ENCODE data around the gene CCDC70. TPM values are rescaled to one million over a fixed set of nuclear protein-coding genes. Genes with fewer than 3 reads are reported as not detected.
A peak's percentile ranks its signal among the peaks of the same experiment; 100 is the strongest.

CCDC70 gene
- total RNA-seq, 1 experiment from 2014 or later: not detected

- CTCF ChIA-PET: interaction anchor here (0.7 to 7.6 kb wide), 13 partner anchors 7 to 308 kb away, joined by 3 to 126 read pairs (median 13); partner anchors contain the start of gene NEK5
Observed at GRCh38 chr13:51894239-51894638, 32.5 kb downstream of the CCDC70 start.

GRCh38 chr13:51895906-51896888 lies 34.4 kb downstream of the CCDC70 start:
- H3K9me3 Mint-ChIP-seq (ENCODE audit: unreplicated experiment): no peaks in the 10 kb centered on the region
- no peaks in the 10 kb centered on the region for H3K36me3 Mint-ChIP-seq (ENCODE audit: insufficient read depth, unreplicated experiment)
- DNase-seq (ENCODE audit: unreplicated experiment): peak; percentile 58
- no TSS peak for BruUV-seq (replicated peaks)
- intact Hi-C loops (cut with micrococcal nuclease): loop anchor here (1.0 to 5.0 kb wide), 4 partner anchors 101 to 305 kb away; no protein-coding TSS in a partner anchor
- H3K27me3 Mint-ChIP-seq (ENCODE audit: insufficient read depth, unreplicated experiment): peaks cover 23% of the 10 kb centered on the region
- no peaks in the 10 kb centered on the region for H3K4me1 Mint-ChIP-seq (ENCODE audit: insufficient read depth, unreplicated experiment)
- TF ChIP-seq CTCF (IDR thresholded peaks at IDR 0.05; ENCODE audit: unreplicated experiment): peak; percentile 68
- ChIA-PET POLR2A (interaction anchor here (0.6 to 2.4 kb wide), 5 partner anchors 103 to 551 kb away, joined by 3 to 8 read pairs (median 3); partner anchors contain the start of gene ALG11), CTCF (interaction anchor here (0.5 to 7.6 kb wide), 59 partner anchors 9 to 555 kb away, joined by 3 to 126 read pairs (median 4); partner anchors contain the start of genes CCDC70 and NEK5)
- no peak overlapping the region for H3K4me3 Mint-ChIP-seq (ENCODE audit: unreplicated experiment)
- no peak overlapping the region for H3K27ac Mint-ChIP-seq (ENCODE audit: low read depth, unreplicated experiment)

More at GRCh38 chr13:51894239-51894638, 32.5 kb downstream of the CCDC70 start:
- H3K4me3 Mint-ChIP-seq (ENCODE audit: unreplicated experiment): no peak overlapping the region
- no peak overlapping the region for H3K27ac Mint-ChIP-seq (ENCODE audit: low read depth, unreplicated experiment)
- no TSS peak for BruUV-seq (replicated peaks)
- no peaks in the 10 kb centered on the region for H3K36me3 Mint-ChIP-seq (ENCODE audit: insufficient read depth, unreplicated experiment)
- no peak for TF ChIP-seq CTCF (IDR thresholded peaks at IDR 0.05; ENCODE audit: unreplicated experiment)
- no peaks in the 10 kb centered on the region for H3K4me1 Mint-ChIP-seq (ENCODE audit: insufficient read depth, unreplicated experiment)
- no peaks in the 10 kb centered on the region for H3K9me3 Mint-ChIP-seq (ENCODE audit: unreplicated experiment)
- POLR2A ChIA-PET: no interaction called here
- peaks cover 11% of the 10 kb centered on the region for H3K27me3 Mint-ChIP-seq (ENCODE audit: insufficient read depth, unreplicated experiment)
- intact Hi-C loops (cut with micrococcal nuclease): no loop called here
- DNase-seq (ENCODE audit: unreplicated experiment): peak; percentile 3

- CTCF ChIA-PET: interaction anchor here (1.6 kb wide), 1 partner anchor 85 kb away, joined by 5 read pairs; no protein-coding TSS in a partner anchor
- no TSS peak for BruUV-seq (replicated peaks)
- no peak for DNase-seq (ENCODE audit: unreplicated experiment)
- intact Hi-C loops (cut with micrococcal nuclease): no loop called here
- Mint-ChIP-seq H3K36me3 (ENCODE audit: insufficient read depth, unreplicated experiment) (no peaks in the 10 kb centered on the region), H3K4me1 (ENCODE audit: insufficient read depth, unreplicated experiment) (no peaks in the 10 kb centered on the region), H3K27ac (ENCODE audit: low read depth, unreplicated experiment) (no peak overlapping the region), H3K4me3 (ENCODE audit: unreplicated experiment) (no peak overlapping the region), H3K9me3 (ENCODE audit: unreplicated experiment) (no peaks in the 10 kb centered on the region), H3K27me3 (ENCODE audit: insufficient read depth, unreplicated experiment) (peaks cover 13% of the 10 kb centered on the region)
- POLR2A ChIA-PET: no interaction called here
- no peak for TF ChIP-seq CTCF (IDR thresholded peaks at IDR 0.05; ENCODE audit: unreplicated experiment)
Observed at GRCh38 chr13:51900471-51900870, 38.7 kb downstream of the CCDC70 start.

GRCh38 chr13:51902776-51903175 lies 41.0 kb downstream of the CCDC70 start:
- no peaks in the 10 kb centered on the region for H3K36me3 Mint-ChIP-seq (ENCODE audit: insufficient read depth, unreplicated experiment)
- intact Hi-C loops (cut with micrococcal nuclease): no loop called here
- DNase-seq (ENCODE audit: unreplicated experiment): no peak
- H3K4me1 Mint-ChIP-seq (ENCODE audit: insufficient read depth, unreplicated experiment): peaks cover 14% of the 10 kb centered on the region
- CTCF ChIA-PET: interaction anchor here (0.7 kb wide), 1 partner anchor 99 kb away, joined by 4 read pairs; no protein-coding TSS in a partner anchor
- H3K4me3 Mint-ChIP-seq (ENCODE audit: unreplicated experiment): no peak overlapping the region
- no TSS peak for BruUV-seq (replicated peaks)
- no peak for TF ChIP-seq CTCF (IDR thresholded peaks at IDR 0.05; ENCODE audit: unreplicated experiment)
- peaks cover 13% of the 10 kb centered on the region for H3K27me3 Mint-ChIP-seq (ENCODE audit: insufficient read depth, unreplicated experiment)
- no peaks in the 10 kb centered on the region for H3K9me3 Mint-ChIP-seq (ENCODE audit: unreplicated experiment)
- POLR2A ChIA-PET: interaction anchor here (0.7 kb wide), 1 partner anchor 408 kb away, joined by 4 read pairs; no protein-coding TSS in a partner anchor
- H3K27ac Mint-ChIP-seq (ENCODE audit: low read depth, unreplicated experiment): no peak overlapping the region

Measured in MCF 10A (cell line).